NCI-H146 treated with DMSO at 0.1 percent for 48 hours (cell line): Measurements from ENCODE around the gene GPR18.

Source experiments
- DNase-seq: peaks from one replicate; lab custom pipeline; 2025; ENCODE audit not compliant: unreplicated experiment; lab: John Stamatoyannopoulos, UW

GPR18 gene

GRCh38 chr13:99258210-99258860 lies at the start of gene GPR18:
TSS of gene GPR18 (minus strand) at chr13:99258379. CDS start at chr13:99255872, 2,507 bp downstream.
- no peak for DNase-seq

GRCh38 chr13:99307648-99308339 lies 49.6 kb upstream of the GPR18 start:
- no peak for DNase-seq

GRCh38 chr13:99307247-99307646 lies 49.1 kb upstream of the GPR18 start, which contains the start of gene GPR183:
TSS of gene GPR183 (minus strand) at chr13:99307399. CDS start at chr13:99296145, 11,254 bp downstream.
- DNase-seq: no peak

GRCh38 chr13:99305566-99305965 lies 47.4 kb upstream of the GPR18 start:
- DNase-seq: no peak

- no peak for DNase-seq
These were observed 47.0 kb upstream of the GPR18 start for GRCh38 chr13:99305158-99305557.

GRCh38 chr13:99304541-99304940 lies 46.4 kb upstream of the GPR18 start:
- no peak for DNase-seq

GRCh38 chr13:99303863-99304521 lies 45.8 kb upstream of the GPR18 start:
- no peak for DNase-seq

GRCh38 chr13:99302637-99303505 lies 44.7 kb upstream of the GPR18 start:
- no peak for DNase-seq

- DNase-seq: no peak
These were observed 43.9 kb upstream of the GPR18 start for GRCh38 chr13:99301913-99302636.

- no peak for DNase-seq
These were observed 43.1 kb upstream of the GPR18 start for GRCh38 chr13:99301056-99301838.

GRCh38 chr13:99299920-99300341 lies 41.8 kb upstream of the GPR18 start:
- no peak for DNase-seq

GRCh38 chr13:99299256-99299919 lies 41.2 kb upstream of the GPR18 start:
- DNase-seq: no peak

- DNase-seq: no peak
These were observed 39.9 kb upstream of the GPR18 start for GRCh38 chr13:99298056-99298455.

GRCh38 chr13:99297331-99297730 lies 39.2 kb upstream of the GPR18 start:
- no peak for DNase-seq

GRCh38 chr13:99296398-99296797 lies 38.2 kb upstream of the GPR18 start:
- no peak for DNase-seq

GRCh38 chr13:99295488-99296252 lies 37.5 kb upstream of the GPR18 start:
- DNase-seq: no peak

GRCh38 chr13:99294958-99295357 lies 36.8 kb upstream of the GPR18 start:
- no peak for DNase-seq

GRCh38 chr13:99294198-99294597 lies 36.0 kb upstream of the GPR18 start:
- no peak for DNase-seq
